Type B pancreatic cell (in vitro differentiated cells): ENCODE results near the gene RAB36. TPM values are rescaled to one million over a fixed set of nuclear protein-coding genes. Genes with fewer than 3 reads are reported as not detected.

Source experiments
- DNase-seq: peaks from one replicate; pipeline ENCODE4 v3.0.0; 2021; ENCODE audit warnings: mixed read lengths; ENCODE audit not compliant: unreplicated experiment; ENCODE audit errors: extremely low spot score
- H3K27ac Mint-ChIP-seq: 2 replicates; pipeline ENCODE4 v1.8.0; 2021; ENCODE audit warnings: mild to moderate bottlenecking, mixed read lengths
- H3K27me3 Mint-ChIP-seq: 2 replicates; pipeline ENCODE4 v1.8.0; 2021; ENCODE audit warnings: mixed read lengths
- H3K36me3 Mint-ChIP-seq: 2 replicates; pipeline ENCODE4 v1.8.0; 2021; ENCODE audit warnings: mixed read lengths
- H3K4me1 Mint-ChIP-seq: one replicate; pipeline ENCODE4 v1.8.0; 2021; ENCODE audit warnings: mixed read lengths; ENCODE audit not compliant: unreplicated experiment
- H3K4me3 Mint-ChIP-seq: 2 replicates; pipeline ENCODE4 v1.8.0; 2021; ENCODE audit warnings: mild to moderate bottlenecking, mixed read lengths
- H3K9me3 Mint-ChIP-seq: 2 replicates; pipeline ENCODE4 v1.8.0; 2021; ENCODE audit warnings: mixed read lengths
- total RNA-seq: library from RNA; stranded (reverse); gene quantifications from 2 replicates; pipeline ENCODE4 v1.2.1, GENCODE V29; 2021; ENCODE audit warnings: low replicate concordance
- TF ChIP-seq, protein P1 (sequence below): fragments of 200-600 bp; sonication (generic); conservative IDR thresholded peaks from 2 replicates; pipeline ENCODE4 v1.5.0; 2021; ENCODE audit warnings: antibody characterized with exemption, mild to moderate bottlenecking

RAB36 gene
- total RNA-seq, 1 donor from 2014 or later = 18.4 TPM

DNA sequence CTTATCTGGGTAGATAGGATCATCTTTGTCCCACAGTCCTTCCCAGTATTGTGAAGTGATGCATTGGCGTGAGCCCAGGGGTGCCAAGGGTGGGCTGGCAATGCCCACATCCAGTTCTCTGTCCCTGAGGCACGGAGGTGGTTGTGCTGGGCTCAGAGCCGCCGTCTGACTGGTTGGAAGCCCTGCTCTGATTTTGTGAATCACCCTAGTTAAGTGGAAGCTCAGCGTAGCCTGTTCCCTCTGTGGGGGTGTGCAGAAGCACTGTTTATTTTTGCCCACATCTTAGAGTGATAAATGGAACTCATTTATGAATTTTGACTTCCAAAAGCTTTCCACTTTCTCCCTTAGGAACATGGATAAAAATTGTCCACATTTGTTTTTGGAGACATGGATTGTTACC is 48.6 kb downstream of the RAB36 start:
- Mint-ChIP-seq H3K4me1 (peaks cover 45% of the 10 kb centered on the region), H3K27ac (peak overlapping the region; percentile 45), H3K4me3 (no peak overlapping the region), H3K27me3 (no peaks in the 10 kb centered on the region), H3K36me3 (peaks cover 19% of the 10 kb centered on the region), H3K9me3 (no peaks in the 10 kb centered on the region)
- TF ChIP-seq, protein P1, sequence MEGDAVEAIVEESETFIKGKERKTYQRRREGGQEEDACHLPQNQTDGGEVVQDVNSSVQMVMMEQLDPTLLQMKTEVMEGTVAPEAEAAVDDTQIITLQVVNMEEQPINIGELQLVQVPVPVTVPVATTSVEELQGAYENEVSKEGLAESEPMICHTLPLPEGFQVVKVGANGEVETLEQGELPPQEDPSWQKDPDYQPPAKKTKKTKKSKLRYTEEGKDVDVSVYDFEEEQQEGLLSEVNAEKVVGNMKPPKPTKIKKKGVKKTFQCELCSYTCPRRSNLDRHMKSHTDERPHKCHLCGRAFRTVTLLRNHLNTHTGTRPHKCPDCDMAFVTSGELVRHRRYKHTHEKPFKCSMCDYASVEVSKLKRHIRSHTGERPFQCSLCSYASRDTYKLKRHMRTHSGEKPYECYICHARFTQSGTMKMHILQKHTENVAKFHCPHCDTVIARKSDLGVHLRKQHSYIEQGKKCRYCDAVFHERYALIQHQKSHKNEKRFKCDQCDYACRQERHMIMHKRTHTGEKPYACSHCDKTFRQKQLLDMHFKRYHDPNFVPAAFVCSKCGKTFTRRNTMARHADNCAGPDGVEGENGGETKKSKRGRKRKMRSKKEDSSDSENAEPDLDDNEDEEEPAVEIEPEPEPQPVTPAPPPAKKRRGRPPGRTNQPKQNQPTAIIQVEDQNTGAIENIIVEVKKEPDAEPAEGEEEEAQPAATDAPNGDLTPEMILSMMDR = no peak
- no peak for DNase-seq

DNA sequence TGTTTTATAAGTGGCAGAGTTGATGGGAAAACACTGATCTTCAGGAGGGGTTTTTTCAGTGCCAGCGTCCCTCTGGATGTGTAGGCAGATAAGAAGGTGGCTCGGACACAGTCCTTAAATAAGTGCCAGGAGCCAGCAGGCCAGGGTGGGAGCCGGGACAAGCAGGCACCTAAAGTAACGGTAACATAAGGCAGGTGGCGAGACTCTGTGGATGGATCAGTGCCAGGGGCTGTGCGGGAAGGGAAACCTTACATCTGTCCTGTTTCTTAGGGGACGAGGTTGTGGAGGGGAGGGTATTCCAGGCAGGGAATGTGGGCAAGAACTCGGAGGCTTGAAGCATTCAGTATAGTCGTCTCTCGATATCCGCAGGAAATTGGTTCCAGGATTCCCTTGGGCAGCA is 50.9 kb downstream of the RAB36 start:
- Mint-ChIP-seq H3K36me3 (peaks cover 18% of the 10 kb centered on the region), H3K9me3 (no peaks in the 10 kb centered on the region), H3K4me3 (no peak overlapping the region), H3K27ac (no peak overlapping the region), H3K4me1 (peaks cover 52% of the 10 kb centered on the region), H3K27me3 (no peaks in the 10 kb centered on the region)
- no peak for DNase-seq
- TF ChIP-seq, protein P1 = no peak

DNA sequence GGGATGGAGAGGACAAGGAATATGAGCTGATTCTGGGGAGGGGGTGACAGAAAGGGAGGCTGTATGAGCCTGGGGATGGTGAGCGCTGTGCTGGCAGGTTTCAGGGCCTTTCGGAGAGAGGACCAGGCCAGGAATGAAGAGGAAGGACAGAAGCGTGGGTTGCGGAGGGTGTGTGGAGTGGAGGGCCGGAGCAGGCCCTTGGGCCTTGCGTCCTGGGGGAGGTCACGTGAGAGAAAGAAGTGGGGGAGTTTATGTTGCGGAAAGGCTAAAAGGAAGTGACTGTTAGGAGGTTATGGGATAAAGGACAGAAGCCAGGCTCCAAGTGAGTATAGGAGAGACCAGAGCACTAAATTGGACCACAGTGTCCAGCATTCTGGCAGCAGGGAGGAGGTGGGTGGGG is 52.6 kb downstream of the RAB36 start:
- TF ChIP-seq, protein P1 = no peak
- H3K27ac Mint-ChIP-seq = peak overlapping the region; percentile 32
- no peak overlapping the region for H3K4me3 Mint-ChIP-seq
- H3K27me3 Mint-ChIP-seq = no peaks in the 10 kb centered on the region
- DNase-seq = no peak
- H3K36me3 Mint-ChIP-seq = peaks cover 12% of the 10 kb centered on the region
- H3K9me3 Mint-ChIP-seq = no peaks in the 10 kb centered on the region
- peaks cover 47% of the 10 kb centered on the region for H3K4me1 Mint-ChIP-seq

DNA sequence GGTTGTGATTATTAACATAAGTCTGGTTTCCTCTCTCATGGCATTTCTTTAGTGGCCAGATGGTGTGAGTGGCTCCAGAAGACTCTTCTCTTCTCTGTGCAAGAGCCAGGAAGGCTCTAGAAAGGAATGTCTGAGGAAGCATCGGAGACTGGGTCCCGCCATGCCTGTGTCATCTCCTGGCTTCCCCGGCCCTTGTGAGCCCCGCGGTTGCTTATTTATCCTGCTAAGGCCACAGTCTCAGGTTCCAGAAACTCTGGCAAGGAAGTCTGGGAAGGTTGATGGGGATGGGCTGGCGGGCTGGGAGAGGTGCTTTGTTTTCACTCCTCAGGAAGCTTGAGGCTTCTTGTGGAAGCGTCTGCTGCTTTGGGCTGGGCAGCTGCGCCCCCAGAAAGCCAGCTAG is 53.9 kb downstream of the RAB36 start:
- Mint-ChIP-seq H3K4me3 (no peak overlapping the region), H3K9me3 (no peaks in the 10 kb centered on the region), H3K36me3 (peaks cover 9% of the 10 kb centered on the region), H3K4me1 (peaks cover 36% of the 10 kb centered on the region), H3K27me3 (no peaks in the 10 kb centered on the region), H3K27ac (peak overlapping the region; percentile 11)
- TF ChIP-seq, protein P1 = no peak
- no peak for DNase-seq

DNA sequence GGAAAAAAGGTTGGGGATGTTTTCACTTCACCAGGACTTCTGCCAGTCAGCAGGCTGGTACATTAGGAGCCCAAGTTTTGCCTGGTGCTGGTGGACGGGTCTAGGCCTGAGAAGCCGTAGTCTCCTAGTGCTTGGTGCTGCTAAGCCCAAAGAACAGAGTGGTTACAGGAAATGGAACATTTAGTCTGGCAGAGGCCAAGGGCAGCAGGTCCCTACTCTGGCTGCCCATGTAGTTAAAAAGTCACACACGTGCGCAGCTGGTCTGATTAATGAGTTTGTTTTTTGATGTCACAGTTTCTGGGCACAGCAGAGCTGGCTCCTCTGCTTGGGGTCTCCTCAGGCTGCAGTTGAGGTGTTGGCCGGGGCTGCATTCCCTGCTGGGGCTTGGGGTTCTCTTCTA is 55.6 kb downstream of the RAB36 start:
- TF ChIP-seq, protein P1 = no peak

More for the DNA sequence above, 55.6 kb downstream of the RAB36 start:
- Mint-ChIP-seq H3K27me3 (no peaks in the 10 kb centered on the region), H3K36me3 (peaks cover 9% of the 10 kb centered on the region), H3K4me3 (no peak overlapping the region), H3K27ac (no peak overlapping the region), H3K4me1 (peaks cover 35% of the 10 kb centered on the region), H3K9me3 (no peaks in the 10 kb centered on the region)
- no peak for DNase-seq
